ENCODE data around the gene SLC35G4.
"Not testable (repeated sequence)": the region's sequence is repeated elsewhere in the genome, so short reads cannot be mapped to it uniquely, and the experiment has no call there.

SLC35G4 gene

DNA sequence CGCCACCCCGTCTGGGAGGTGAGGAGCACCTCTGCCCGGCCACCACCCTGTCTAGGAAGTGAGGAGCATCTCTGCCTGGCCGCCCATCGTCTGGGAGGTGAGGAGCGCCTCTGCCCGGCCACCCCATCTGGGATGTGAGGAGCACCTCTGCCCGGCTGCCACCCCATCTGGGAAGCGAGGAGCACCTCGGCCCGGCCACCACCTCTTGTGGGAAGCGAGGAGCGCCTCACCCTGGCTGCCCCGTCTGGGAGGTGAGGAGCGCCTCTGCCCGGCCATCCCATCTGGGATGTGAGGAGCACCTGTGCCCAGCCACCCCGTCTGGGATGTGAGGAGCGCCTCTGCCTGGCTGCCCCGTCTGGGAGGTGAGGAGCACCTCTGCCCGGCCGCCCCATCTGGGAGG is 4.6 kb downstream of the SLC35G4 start:
- DNase-seq (ENCODE audit: low spot score) = not testable (repeated sequence)

- DNase-seq (ENCODE audit: low spot score) = not testable (repeated sequence)
These were observed 5.6 kb downstream of the SLC35G4 start for GRCh38 chr18:11614981-11615380.

GRCh38 chr18:11647310-11647709 is 37.9 kb downstream of the SLC35G4 start:
- not testable (repeated sequence) for DNase-seq (ENCODE audit: low spot score)

DNA sequence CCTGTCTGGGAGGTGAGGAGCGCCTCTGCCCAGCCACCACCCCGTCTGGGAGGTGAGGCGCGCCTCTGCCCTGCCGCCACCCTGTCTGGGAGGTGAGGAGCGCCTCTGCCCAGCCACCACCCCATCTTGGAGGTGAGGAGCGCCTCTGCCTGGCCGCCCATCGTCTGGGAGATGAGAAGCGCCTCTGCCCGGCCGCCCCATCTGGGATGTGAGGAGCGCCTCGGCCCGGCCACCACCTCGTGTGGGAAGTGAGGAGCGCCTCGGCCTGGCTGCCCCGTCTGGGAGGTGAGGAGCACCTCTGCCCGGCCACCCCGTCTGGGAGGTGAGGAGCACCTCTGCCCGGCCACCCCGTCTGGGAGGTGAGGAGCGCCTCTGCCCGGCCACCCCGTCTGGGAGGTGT is 38.4 kb downstream of the SLC35G4 start:
- DNase-seq (ENCODE audit: low spot score) = not testable (repeated sequence)

DNA sequence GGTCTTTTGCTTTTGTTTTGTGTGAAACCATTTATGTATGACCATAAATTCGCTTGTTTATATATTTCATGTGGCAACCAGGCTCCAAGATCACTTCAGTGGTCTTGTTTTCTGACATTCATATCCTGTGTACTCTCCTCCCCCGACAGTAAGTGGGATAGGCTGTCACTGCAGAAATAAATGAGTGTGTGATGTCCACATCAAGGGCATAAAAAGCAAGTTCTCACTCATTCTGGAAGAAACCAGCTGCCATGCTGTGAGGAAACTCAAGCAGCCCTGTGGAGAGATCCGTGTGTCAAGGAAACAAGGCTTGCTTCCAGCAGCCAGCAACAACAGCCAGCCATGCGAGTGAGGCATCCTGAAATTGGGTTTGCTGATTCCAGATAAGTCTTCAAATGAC is 40.4 kb downstream of the SLC35G4 start:
- DNase-seq (ENCODE audit: low spot score) = no peak

DNA sequence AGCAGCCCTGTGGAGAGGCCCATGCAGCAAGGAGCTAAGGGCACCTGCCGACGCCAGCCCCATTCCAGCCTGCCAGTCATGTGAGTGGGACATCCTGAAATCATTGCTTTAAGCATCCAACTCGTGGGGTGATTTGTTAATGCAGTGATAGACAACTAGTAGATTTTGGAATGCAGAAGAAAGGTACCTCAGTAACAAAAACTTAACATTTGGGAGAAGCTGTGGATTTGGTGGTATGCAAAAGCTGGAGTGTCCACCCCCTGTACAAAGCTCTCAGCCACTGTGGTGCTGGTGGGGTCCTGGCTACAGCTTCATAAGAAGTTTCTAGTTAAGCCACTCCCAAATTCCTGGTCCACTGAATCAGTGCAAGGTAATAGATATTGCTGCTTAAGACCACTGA is 42.5 kb downstream of the SLC35G4 start:
- DNase-seq (ENCODE audit: low spot score) = no peak

GRCh38 chr18:11653521-11653920 is 44.1 kb downstream of the SLC35G4 start:
- DNase-seq (ENCODE audit: low spot score) = no peak

DNA sequence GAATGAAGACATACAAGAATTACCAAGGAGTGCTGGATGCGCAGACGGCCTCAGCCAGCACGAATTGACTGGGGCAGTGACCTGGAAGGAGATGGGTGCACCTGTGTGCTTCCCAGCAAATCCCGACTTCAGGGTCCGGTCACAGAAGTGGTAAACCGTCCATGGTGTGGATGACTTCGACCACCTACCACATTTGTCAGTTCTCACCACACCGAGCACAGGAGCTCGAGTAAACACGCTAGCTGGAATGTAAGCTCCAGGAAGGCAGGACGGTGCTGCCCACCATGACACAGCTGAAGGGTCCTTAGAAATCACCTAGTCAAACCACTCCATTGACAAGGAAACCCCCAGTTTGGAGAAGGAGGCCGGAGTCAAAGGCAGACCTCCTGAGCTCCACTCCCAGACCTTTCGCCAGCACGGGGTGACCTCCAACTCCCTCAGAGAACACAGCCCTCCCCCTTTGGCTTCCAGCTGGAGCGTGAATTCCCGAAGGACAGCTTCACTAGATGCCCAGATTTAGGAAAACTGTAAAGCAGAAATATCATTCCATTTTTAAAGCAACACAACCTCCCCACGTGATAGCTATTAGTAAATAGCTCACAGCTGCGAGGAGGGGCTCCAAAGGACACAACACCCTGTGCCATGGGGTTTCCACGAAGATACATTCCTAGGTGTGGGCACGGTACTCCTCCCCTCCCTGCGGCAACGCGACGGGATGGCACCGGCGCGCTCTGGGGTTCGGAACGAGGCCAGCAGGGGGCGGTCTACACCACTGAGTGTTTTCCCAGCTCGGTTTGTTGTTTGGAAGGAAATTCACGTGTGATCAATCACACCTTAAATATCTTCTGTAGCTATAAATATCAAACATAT is 45.6 kb downstream of the SLC35G4 start:
- DNase-seq (ENCODE audit: low spot score) = peak; percentile 48

- no peak for DNase-seq (ENCODE audit: low spot score)
These were observed 46.2 kb downstream of the SLC35G4 start for GRCh38 chr18:11655606-11655932.

- no peak for DNase-seq (ENCODE audit: low spot score)
These were observed 47.8 kb downstream of the SLC35G4 start for GRCh38 chr18:11657152-11657551.

DNA sequence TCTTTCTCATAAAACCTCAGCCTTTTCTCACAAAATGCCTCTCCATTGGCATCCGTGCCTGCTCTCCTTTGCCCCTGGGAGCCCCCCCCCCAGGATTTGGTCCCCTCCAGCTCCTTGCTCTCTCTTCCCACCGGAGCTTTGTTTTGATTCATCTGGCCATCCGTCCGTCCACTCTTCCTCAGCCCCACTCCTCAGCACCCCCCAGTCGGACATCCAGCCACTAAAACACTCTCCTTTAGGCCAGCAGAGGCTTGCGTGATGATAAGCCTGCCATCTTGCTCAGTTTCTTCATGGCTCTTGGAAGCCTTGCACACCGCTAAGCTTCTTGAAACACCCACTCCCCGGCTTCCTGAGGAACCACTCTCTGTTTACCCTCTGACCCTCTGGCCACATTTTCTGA is 48.2 kb downstream of the SLC35G4 start:
- no peak for DNase-seq (ENCODE audit: low spot score)

GRCh38 chr18:11658019-11658418 is 48.6 kb downstream of the SLC35G4 start:
- no peak for DNase-seq (ENCODE audit: low spot score)

DNA sequence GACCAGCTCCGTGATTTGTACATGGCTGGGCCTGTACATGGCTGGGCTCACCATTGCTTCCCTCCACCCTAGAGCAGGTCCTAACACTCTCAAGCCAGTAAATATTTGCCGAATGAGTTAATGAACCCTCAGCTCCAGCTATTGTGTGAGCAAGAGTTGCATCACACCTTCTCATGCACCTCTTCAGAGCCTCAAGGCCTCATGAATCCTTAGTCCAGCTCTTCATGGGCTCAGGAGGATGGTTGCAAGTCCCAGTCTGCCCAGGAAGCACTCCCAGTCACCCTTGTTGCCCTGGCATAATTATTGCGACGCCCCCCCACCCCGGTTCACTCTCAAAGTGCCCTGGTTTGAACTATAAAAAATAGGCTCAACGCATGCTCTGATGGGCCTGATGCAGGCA is 49.6 kb downstream of the SLC35G4 start:
- no peak for DNase-seq (ENCODE audit: low spot score)
